Dedifferentiated amniotic fluid mesenchymal stem cell (primary cell): Measurements from ENCODE around the gene C1GALT1C1L.
"Not testable (repeated sequence)": the region's sequence is repeated elsewhere in the genome, so short reads cannot be mapped to it uniquely, and the experiment has no call there.

Source experiments
- DNase-seq: peaks from one replicate; pipeline ENCODE4 v3.0.0-alpha.2; 2016; ENCODE audit errors: extremely low spot score

C1GALT1C1L gene

DNA sequence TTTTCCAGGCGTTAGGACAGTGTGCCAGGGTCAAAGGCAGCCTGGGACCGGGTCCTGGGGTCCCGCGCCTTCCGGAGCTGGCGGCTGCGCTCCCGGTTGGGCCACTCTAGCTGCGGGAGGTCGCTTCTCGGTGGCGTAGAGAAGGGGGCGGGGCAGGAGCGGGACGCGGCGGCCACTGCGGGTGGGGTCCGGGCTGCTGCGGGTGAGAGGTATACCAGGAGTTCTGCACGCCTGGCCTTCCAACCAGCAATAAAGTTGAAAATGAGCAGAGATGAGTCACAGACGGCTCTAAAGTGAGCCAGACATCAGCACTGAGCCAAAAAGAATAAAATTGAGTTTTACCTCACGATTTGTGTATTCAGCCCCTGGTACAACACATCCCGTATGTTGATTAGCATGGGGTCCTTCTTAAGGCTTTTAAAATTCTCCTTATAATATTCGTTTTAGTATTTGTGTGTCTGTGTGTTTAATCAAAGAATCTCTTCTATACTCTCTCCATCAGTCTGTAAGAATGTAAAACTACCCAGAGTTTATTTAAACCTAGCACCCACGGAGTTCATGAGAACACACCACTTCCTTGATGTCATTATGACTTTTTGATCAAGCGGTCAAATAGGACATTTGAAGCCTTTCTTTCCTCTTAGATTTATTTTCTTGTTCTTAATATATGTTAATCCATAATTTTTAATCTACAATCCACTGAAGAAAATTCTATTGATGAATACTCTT, at the start of gene C1GALT1C1L:
C1GALT1C1L (minus strand) TSS at position 108 of the 729 bp plus-strand sequence; CDS start at position 1, 107 bp downstream.
- DNase-seq, result no peak

DNA sequence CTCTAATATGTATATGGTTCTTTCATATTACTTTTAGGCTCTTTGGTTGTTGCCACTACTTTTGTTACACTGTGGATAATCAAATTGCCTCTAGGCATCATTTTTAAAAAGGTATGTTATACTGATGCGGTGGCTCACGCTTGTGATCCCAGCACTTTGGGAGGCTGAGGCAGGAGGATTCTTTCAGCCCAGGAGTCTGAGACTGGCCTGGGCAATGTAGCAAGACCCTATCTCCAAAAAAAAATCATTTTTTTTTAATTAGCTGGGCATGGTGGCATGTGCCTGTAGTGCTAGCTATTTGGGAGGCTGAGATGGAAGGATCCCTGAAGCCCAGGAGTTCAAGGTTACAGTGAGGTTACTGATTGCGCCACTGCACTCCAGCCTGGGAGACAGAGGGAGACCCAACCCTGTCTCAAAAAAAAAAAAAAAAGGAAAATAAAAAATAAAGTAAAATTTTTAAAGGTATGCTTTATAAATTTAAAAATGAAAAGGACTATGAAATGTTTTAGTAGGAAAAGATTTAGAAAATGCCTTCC, 49.5 kb upstream of the C1GALT1C1L start:
- no peak for DNase-seq

- no peak for DNase-seq
Measured at GRCh38 chr2:43724728-43725526, 48.7 kb upstream of the C1GALT1C1L start.

DNA sequence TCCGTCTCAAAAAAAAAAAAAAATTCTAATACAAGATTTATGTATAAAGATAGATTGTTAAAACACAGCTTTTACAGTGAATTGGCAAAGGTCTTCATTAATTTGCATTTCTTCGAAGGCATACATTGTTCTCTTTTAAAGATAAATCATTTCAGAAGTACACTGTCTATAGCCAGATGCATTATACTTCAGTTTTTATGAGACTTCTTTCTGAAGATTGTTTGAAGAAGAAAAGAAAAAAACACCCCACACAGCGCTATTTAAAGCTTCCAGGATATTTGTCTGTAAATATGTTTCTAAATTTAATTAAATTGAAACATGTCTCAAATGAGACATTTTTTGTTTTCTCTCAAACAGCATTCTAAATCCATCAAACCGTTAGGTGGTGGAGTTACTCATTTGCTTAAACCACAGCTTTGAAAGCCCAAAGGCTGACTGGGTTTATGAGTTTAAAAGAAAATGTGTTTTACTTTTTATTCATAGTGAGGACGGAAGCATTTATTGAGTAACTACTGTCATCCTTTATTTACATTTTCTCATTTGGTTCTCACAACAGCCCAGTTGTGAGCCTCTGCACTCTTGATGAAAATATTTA, 42.4 kb upstream of the C1GALT1C1L start:
- DNase-seq, result no peak

DNA sequence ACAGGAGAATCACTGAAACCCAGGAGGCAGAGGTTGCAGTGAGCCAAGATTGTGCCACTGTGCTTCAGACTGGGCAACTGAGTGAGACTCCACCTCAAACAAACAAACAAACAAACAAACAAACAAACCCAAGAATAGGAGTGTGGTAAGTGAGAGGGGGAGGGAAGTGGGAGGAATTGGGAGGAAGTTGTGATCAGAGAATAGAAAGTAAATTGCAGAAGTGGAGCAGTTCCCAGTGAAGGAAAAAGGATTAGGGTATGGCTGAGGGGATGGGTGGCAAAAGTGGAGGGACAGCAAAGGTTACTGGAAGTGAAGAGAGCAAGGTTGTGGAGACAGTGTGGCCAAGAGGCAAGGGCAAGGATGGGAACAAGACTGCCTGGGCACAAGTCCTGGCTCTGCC, 41.1 kb upstream of the C1GALT1C1L start:
- DNase-seq, result no peak

DNA sequence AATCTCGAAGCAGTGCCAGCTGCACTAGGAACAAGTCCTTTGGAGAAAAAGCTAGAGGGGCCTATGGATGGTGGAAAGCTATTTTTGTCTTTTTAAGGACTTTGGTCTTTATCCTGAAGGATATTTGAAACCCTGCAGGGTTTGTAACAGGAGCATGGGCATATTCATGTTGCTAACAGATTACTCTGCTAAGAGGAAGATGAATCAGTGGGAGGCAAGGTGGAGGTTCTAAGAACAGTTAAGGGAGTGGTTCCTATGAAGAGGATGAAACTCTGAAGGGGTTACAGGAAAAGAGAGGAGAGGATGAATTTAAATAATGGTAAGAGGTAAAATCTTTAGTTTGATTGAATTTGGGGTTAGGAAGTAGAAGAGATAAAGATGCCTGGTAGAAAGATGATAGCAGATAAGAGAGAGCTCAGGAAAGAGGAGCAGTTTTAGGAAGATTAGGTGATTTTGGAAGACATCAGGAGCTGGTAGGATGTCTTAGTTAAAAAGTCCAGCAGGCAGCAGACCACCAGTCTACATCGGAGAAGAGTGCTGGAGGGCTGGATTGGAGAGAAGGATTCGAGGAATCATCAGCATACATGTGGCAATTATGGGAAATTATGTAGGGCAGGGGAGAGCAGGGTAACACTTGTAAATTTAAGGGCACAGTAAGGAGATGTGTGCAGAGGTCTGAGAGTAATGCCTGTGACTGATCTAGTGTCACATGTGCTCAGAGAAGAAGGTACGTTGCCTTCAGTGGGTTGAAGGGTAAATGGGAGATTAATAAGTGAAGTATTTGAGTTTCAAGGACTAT, 39.3 kb upstream of the C1GALT1C1L start:
- no peak for DNase-seq

DNA sequence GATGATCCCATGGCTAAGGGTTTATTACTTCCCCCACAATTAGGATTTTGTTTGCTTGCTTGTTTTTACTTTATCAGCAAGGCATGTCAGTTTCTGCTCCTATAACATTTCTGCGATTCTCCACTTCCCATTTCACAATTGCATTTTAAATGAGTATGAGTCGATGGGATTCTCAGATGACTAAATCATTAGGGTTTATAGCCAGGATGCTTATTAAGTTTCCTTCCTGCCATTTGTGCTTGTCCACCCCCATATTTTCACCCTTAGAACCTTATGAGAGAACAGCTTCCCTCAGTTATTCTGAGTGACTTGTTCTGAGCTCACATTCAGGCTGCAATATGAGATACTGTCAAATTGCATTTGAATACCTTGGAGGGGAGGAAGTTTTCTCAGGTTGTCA, 37.9 kb upstream of the C1GALT1C1L start:
- DNase-seq, result no peak

GRCh38 chr2:43710866-43711265, 34.6 kb upstream of the C1GALT1C1L start:
- no peak for DNase-seq

GRCh38 chr2:43708891-43709290, 32.7 kb upstream of the C1GALT1C1L start:
- no peak for DNase-seq

DNA sequence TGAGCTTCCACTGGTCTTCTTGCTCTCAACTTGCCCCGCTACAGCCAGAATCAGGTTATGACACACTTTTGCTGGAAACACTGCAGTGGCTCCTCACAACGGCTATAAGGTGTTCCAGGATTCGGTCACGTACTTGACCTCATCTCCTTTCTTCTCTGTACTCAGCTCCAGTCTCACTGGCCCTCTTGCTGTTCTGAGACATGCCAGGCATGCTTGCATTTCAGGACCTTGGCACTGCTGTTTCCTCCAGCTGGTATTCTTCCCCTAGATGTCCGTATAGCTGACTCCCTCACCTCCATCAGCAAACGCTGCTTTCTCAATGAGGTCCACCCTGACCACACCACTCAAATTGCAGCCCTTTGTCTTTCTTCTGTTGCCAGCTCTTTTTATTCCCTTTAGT, 31.9 kb upstream of the C1GALT1C1L start:
- DNase-seq, result no peak

GRCh38 chr2:43707255-43708015, 31.2 kb upstream of the C1GALT1C1L start:
- DNase-seq, result no peak

- no peak for DNase-seq
Measured at GRCh38 chr2:43701111-43701510, 24.9 kb upstream of the C1GALT1C1L start.

GRCh38 chr2:43699761-43700160, 23.5 kb upstream of the C1GALT1C1L start:
- DNase-seq, result no peak

- not testable (repeated sequence) for DNase-seq
Measured at GRCh38 chr2:43698140-43698539, 21.9 kb upstream of the C1GALT1C1L start.

GRCh38 chr2:43692428-43692994, 16.3 kb upstream of the C1GALT1C1L start:
- DNase-seq, result no peak

GRCh38 chr2:43689999-43690398, 13.8 kb upstream of the C1GALT1C1L start:
- no peak for DNase-seq

DNA sequence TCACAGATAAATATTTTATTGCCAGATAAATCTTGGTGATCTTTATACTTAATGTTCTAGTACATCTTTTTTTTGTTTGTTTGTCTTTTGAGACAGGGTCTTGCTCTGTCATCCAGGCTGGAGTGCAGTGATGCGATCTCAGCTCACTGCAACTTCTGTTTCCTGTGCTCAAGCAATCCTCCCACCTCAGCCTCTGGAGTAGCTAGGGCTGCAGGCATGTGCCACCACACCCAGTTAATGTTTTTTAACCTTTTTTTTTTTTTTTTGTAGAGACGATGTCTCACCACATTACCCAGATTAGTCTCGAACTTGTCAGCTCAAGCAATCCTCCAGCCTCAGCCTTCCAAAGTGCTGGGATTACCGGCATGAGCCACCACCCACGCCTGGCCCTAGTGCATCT, 9.1 kb upstream of the C1GALT1C1L start:
- no peak for DNase-seq

DNA sequence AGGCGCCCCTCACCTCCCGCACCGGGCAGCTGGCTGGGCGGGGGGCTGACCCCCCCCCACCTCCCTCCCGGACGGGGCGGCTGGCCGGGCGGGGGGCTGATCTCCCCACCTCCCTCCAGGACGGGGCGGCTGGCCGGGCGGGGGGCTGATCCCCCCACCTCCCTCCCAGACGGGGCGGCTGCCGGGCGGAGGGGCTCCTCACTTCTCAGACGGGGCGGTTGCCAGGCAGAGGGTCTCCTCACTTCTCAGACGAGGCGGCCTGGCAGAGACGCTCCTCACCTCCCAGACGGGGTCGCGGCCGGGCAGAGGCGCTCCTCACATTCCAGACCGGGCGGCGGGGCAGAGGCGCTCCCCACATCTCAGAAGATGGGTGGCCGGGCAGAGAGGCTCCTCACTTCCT, 1.6 kb upstream of the C1GALT1C1L start:
- not testable (repeated sequence) for DNase-seq

GRCh38 chr2:43675646-43676321, 445 bp downstream of the C1GALT1C1L start:
- DNase-seq, result no peak

DNA sequence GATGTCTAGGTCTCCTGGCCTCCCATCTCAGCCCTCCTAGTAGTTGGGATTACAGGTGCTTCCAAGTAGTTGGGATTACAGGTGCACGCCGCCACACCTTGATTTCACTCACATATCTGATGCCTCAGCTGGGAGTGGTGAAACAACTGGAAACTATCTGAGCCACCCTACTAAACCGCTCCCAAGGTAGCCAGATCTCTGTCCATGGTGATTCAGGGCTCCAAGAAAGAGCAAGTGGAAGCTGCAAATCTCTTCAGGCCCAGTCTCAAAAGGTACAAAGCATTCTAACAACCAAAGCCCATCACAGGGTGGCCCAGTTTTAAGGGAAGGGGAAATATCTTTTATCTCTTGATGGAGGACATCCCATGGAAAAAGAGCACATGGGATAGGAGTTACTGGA, 19.0 kb downstream of the C1GALT1C1L start:
- DNase-seq, result no peak
